WTC11 (cell line): Measurements from ENCODE around the gene TBCE. TPM values are rescaled to one million over a fixed set of nuclear protein-coding genes. Genes with fewer than 3 reads are reported as not detected.
A peak's percentile ranks its signal among the peaks of the same experiment; 100 is the strongest.

Source experiments
- ATAC-seq: fragments of 200-7000 bp; cut with Tn5 transposase; 2 replicates; pipeline ENCODE4 v1.10.0; 2021; ENCODE audit warnings: mild to moderate bottlenecking, moderate library complexity
- CTCF ChIA-PET: fragments of 300-600 bp; sonication (Branson Sonifier 250); formaldehyde crosslinking; loops from one replicate; lab custom pipeline; 2021; ENCODE audit warnings: antibody characterized with exemption; lab: Charles Lee
- POLR2A ChIA-PET: fragments of 350-600 bp; sonication (Branson Sonifier 250); formaldehyde crosslinking; loops from one replicate; lab custom pipeline; 2021; ENCODE audit warnings: antibody characterized with exemption; lab: Charles Lee
- DNase-seq: peaks from one replicate; pipeline ENCODE4 v3.0.0; 2021; ENCODE audit warnings: low spot score
- H3K27ac Mint-ChIP-seq: 2 replicates; pipeline ENCODE4 v1.8.0; 2021; ENCODE audit warnings: mixed read lengths
- H3K27me3 Mint-ChIP-seq: 2 replicates; pipeline ENCODE4 v1.8.0; 2021; ENCODE audit warnings: low read depth, mild to moderate bottlenecking, moderate library complexity, mixed read lengths
- H3K36me3 Mint-ChIP-seq: 2 replicates; pipeline ENCODE4 v1.8.0; 2021; ENCODE audit warnings: mixed read lengths
- H3K4me1 Mint-ChIP-seq: 2 replicates; pipeline ENCODE4 v1.8.0; 2022; ENCODE audit warnings: mixed read lengths
- H3K4me3 Mint-ChIP-seq: 2 replicates; pipeline ENCODE4 v1.8.0; 2021; ENCODE audit warnings: mild to moderate bottlenecking, moderate library complexity, mixed read lengths
- H3K9me3 Mint-ChIP-seq: 2 replicates; pipeline ENCODE4 v1.8.0; 2021; ENCODE audit warnings: mixed read lengths
- ATF1 ChIP-seq: sonication (generic); formaldehyde crosslinking; IDR thresholded peaks from 2 replicates; pipeline ENCODE4 v1.8.1; 2023; ENCODE audit warnings: mild to moderate bottlenecking, moderate library complexity, missing genetic modification reagents
- ATF2 ChIP-seq: sonication (generic); formaldehyde crosslinking; IDR thresholded peaks from 2 replicates; pipeline ENCODE4 v1.8.1; 2022; ENCODE audit warnings: low read depth, missing genetic modification reagents, borderline replicate concordance
- ATF6 ChIP-seq: sonication (generic); formaldehyde crosslinking; IDR thresholded peaks from 2 replicates; pipeline ENCODE4 v1.8.1; 2023; ENCODE audit warnings: mild to moderate bottlenecking, missing genetic modification reagents
- EMX1 ChIP-seq: fragments of 250-450 bp; sonication (Bioruptor Pico); IDR thresholded peaks from 2 replicates; pipeline ENCODE4 v1.8.0; 2021; ENCODE audit warnings: mild to moderate bottlenecking
- FOXP4 ChIP-seq: sonication (generic); formaldehyde crosslinking; IDR thresholded peaks from 2 replicates; pipeline ENCODE4 v1.8.0; 2022; ENCODE audit warnings: mild to moderate bottlenecking, missing genetic modification reagents
- PRRX2 ChIP-seq: fragments of 250-450 bp; sonication (Bioruptor Pico); IDR thresholded peaks from 2 replicates; pipeline ENCODE4 v1.8.0; 2021; ENCODE audit warnings: mild to moderate bottlenecking
- SP1 ChIP-seq: sonication (generic); formaldehyde crosslinking; conservative IDR thresholded peaks from 2 replicates; pipeline ENCODE4 v1.8.1; 2022; ENCODE audit warnings: missing genetic modification reagents
- TEAD1 ChIP-seq: sonication (generic); formaldehyde crosslinking; IDR thresholded peaks from 2 replicates; pipeline ENCODE4 v1.8.0; 2022; ENCODE audit warnings: mild to moderate bottlenecking, missing genetic modification reagents
- TEAD4 ChIP-seq: sonication (generic); formaldehyde crosslinking; IDR thresholded peaks from 2 replicates; pipeline ENCODE4 v1.8.0; 2022; ENCODE audit warnings: mild to moderate bottlenecking, missing genetic modification reagents
- ZNF396 ChIP-seq: fragments of 250-450 bp; sonication (Bioruptor Pico); IDR thresholded peaks from 2 replicates; pipeline ENCODE4 v1.8.0; 2021; ENCODE audit warnings: mild to moderate bottlenecking, moderate library complexity, borderline replicate concordance
- total RNA-seq: library from RNA; stranded (reverse); gene quantifications from 3 replicates; pipeline ENCODE4 v1.2.3, GENCODE V29; 2021
- TF ChIP-seq, protein P1 (sequence below): sonication (generic); formaldehyde crosslinking; IDR thresholded peaks from 2 replicates; pipeline ENCODE4 v1.8.1; 2022; ENCODE audit warnings: low read depth, mild to moderate bottlenecking, moderate library complexity, missing genetic modification reagents, borderline replicate concordance
- TF ChIP-seq, protein P2 (sequence below): fragments of 250-450 bp; sonication (Bioruptor Pico); IDR thresholded peaks from 2 replicates; pipeline ENCODE4 v1.9.0; 2021; ENCODE audit warnings: mild to moderate bottlenecking

TBCE gene
- total RNA-seq, 1 experiment from 2014 or later, result 34.8 TPM

GRCh38 chr1:235329139-235329902 is 37.9 kb upstream of the TBCE start:
- CTCF ChIA-PET, result interaction anchor here (1.1 to 2.0 kb wide), 3 partner anchors 76 to 88 kb away, joined by 3 to 5 read pairs (median 5); no protein-coding TSS in a partner anchor
- Mint-ChIP-seq H3K4me3 (no peak overlapping the region), H3K27ac (no peak overlapping the region), H3K9me3 (no peaks in the 10 kb centered on the region), H3K27me3 (no peaks in the 10 kb centered on the region), H3K4me1 (peaks cover 30% of the 10 kb centered on the region), H3K36me3 (peaks cover 26% of the 10 kb centered on the region)
- TF ChIP-seq SP1 (CRISPR knock-in tag), result 0 out of 2 replicates have a peak, but pooled peaks have one; percentile 19
- no peak for TF ChIP-seq ATF6 (CRISPR knock-in tag)
- TF ChIP-seq, protein P1, sequence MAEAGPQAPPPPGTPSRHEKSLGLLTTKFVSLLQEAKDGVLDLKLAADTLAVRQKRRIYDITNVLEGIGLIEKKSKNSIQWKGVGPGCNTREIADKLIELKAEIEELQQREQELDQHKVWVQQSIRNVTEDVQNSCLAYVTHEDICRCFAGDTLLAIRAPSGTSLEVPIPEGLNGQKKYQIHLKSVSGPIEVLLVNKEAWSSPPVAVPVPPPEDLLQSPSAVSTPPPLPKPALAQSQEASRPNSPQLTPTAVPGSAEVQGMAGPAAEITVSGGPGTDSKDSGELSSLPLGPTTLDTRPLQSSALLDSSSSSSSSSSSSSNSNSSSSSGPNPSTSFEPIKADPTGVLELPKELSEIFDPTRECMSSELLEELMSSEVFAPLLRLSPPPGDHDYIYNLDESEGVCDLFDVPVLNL (CRISPR knock-in tag), result no peak
- TF ChIP-seq EMX1, result no peak
- no peak for TF ChIP-seq PRRX2 (CRISPR knock-in tag)
- TF ChIP-seq FOXP4 (CRISPR knock-in tag), result no peak
- TF ChIP-seq, protein P2, sequence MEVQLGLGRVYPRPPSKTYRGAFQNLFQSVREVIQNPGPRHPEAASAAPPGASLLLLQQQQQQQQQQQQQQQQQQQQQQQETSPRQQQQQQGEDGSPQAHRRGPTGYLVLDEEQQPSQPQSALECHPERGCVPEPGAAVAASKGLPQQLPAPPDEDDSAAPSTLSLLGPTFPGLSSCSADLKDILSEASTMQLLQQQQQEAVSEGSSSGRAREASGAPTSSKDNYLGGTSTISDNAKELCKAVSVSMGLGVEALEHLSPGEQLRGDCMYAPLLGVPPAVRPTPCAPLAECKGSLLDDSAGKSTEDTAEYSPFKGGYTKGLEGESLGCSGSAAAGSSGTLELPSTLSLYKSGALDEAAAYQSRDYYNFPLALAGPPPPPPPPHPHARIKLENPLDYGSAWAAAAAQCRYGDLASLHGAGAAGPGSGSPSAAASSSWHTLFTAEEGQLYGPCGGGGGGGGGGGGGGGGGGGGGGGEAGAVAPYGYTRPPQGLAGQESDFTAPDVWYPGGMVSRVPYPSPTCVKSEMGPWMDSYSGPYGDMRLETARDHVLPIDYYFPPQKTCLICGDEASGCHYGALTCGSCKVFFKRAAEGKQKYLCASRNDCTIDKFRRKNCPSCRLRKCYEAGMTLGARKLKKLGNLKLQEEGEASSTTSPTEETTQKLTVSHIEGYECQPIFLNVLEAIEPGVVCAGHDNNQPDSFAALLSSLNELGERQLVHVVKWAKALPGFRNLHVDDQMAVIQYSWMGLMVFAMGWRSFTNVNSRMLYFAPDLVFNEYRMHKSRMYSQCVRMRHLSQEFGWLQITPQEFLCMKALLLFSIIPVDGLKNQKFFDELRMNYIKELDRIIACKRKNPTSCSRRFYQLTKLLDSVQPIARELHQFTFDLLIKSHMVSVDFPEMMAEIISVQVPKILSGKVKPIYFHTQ (CRISPR knock-in tag), result 0 out of 2 replicates have a peak, but pooled peaks have one; percentile 5
- DNase-seq, result peak; percentile 21
- POLR2A ChIA-PET, result interaction anchor here (0.6 to 3.3 kb wide), 9 partner anchors 17 to 86 kb away, joined by 3 to 18 read pairs (median 3); partner anchors contain the start of gene TBCE
- 0 out of 2 replicates have a peak, but pooled peaks have one; percentile 0 for ATAC-seq

GRCh38 chr1:235330918-235331285 is 36.3 kb upstream of the TBCE start:
- ChIA-PET POLR2A (no interaction called here), CTCF (no interaction called here)
- no peaks in the 10 kb centered on the region for H3K9me3 Mint-ChIP-seq
- peak overlapping the region; percentile 61; the same call in 1 of the 2 replicates for H3K27ac Mint-ChIP-seq
- H3K36me3 Mint-ChIP-seq, result peaks cover 25% of the 10 kb centered on the region
- peaks cover 17% of the 10 kb centered on the region for H3K4me1 Mint-ChIP-seq
- ATAC-seq (no peak), DNase-seq (no peak)
- H3K27me3 Mint-ChIP-seq, result no peaks in the 10 kb centered on the region
- H3K4me3 Mint-ChIP-seq, result no peak overlapping the region
- no peak for TF ChIP-seq ATF2 (CRISPR knock-in tag)
- TF ChIP-seq TEAD4 (CRISPR knock-in tag), result no peak
- no peak for TF ChIP-seq ZNF396 (CRISPR knock-in tag)
- no peak for TF ChIP-seq ATF1
- TF ChIP-seq TEAD1 (CRISPR knock-in tag), result no peak
